IPS-20b (cell line): ENCODE data around the gene TP53BP1.

Source experiments
- H3K27ac ChIP-seq: one replicate; pipeline ENCODE4 v1.5.1; 2013; ENCODE audit warnings: low read length
- H3K27me3 ChIP-seq: 2 replicates; pipeline ENCODE4 v1.6.1; 2013; ENCODE audit warnings: mild to moderate bottlenecking, low read length, inconsistent platforms; ENCODE audit not compliant: insufficient read depth
- H3K36me3 ChIP-seq: 2 replicates; pipeline ENCODE4 v1.6.1; 2013; ENCODE audit warnings: low read depth, mild to moderate bottlenecking, inconsistent platforms, low read length, moderate library complexity; ENCODE audit not compliant: insufficient read depth
- H3K4me1 ChIP-seq: 2 replicates; pipeline ENCODE4 v1.6.1; 2013; ENCODE audit warnings: mild to moderate bottlenecking, control low read depth, inconsistent platforms, low read length, moderate library complexity; ENCODE audit not compliant: insufficient read depth
- H3K4me3 ChIP-seq: 2 replicates; pipeline ENCODE4 v1.5.1; 2013; ENCODE audit warnings: mild to moderate bottlenecking, low read length, inconsistent platforms
- H3K9ac ChIP-seq: 2 replicates; pipeline ENCODE4 v1.6.1; 2013; ENCODE audit warnings: low read depth, mild to moderate bottlenecking, inconsistent platforms, low read length, moderate library complexity
- H3K9me3 ChIP-seq: 2 replicates; pipeline ENCODE4 v1.6.1; 2013; ENCODE audit warnings: mild to moderate bottlenecking, low read depth, low read length, inconsistent platforms; ENCODE audit not compliant: insufficient read depth

The TP53BP1 gene

GRCh38 chr15:43370310-43370974 is 122.5 kb downstream of the TP53BP1 start:
- Histone ChIP-seq H3K9ac (peak overlapping the region; percentile 95), H3K4me3 (peak overlapping the region; percentile 96), H3K9me3 (no peaks in the 10 kb centered on the region), H3K4me1 (peaks cover 10% of the 10 kb centered on the region; the same call in 1 of the 2 replicates), H3K36me3 (peaks cover 30% of the 10 kb centered on the region), H3K27me3 (no peaks in the 10 kb centered on the region), H3K27ac (no peak overlapping the region)

GRCh38 chr15:43361313-43361903 is 131.5 kb downstream of the TP53BP1 start:
- Histone ChIP-seq H3K4me3 (no peak overlapping the region), H3K27ac (no peak overlapping the region), H3K9ac (no peak overlapping the region), H3K4me1 (no peaks in the 10 kb centered on the region), H3K36me3 (peaks cover 82% of the 10 kb centered on the region), H3K9me3 (peaks cover 39% of the 10 kb centered on the region), H3K27me3 (no peaks in the 10 kb centered on the region)

- Histone ChIP-seq H3K36me3 (peaks cover 76% of the 10 kb centered on the region), H3K4me1 (no peaks in the 10 kb centered on the region), H3K9me3 (peaks cover 39% of the 10 kb centered on the region), H3K27me3 (no peaks in the 10 kb centered on the region), H3K4me3 (no peak overlapping the region), H3K9ac (no peak overlapping the region), H3K27ac (no peak overlapping the region)
These were observed 132.1 kb downstream of the TP53BP1 start for GRCh38 chr15:43360821-43361220.
